Ovary (tissue), 9 donors: ENCODE results near the gene TEX2. TPM values are rescaled to one million over a fixed set of nuclear protein-coding genes. Genes with fewer than 3 reads are reported as not detected.

ENCODE experiments used
- DNase-seq, 5 donors: peaks; one replicate each; pipeline ENCODE4 v3.0.0-alpha.2; 2019 to 2020
- H3K27ac ChIP-seq, 2 donors: fragments of 200-600 bp; one replicate each; pipeline versions ENCODE4 v1.5.1 to v1.8.0; 2019 to 2022
- H3K27me3 ChIP-seq: fragments of 200-600 bp; one replicate; pipeline ENCODE4 v1.8.0; 2022
- H3K36me3 ChIP-seq: fragments of 200-600 bp; sonication (generic); one replicate; pipeline ENCODE4 v1.5.1; 2019
- H3K4me1 ChIP-seq: one replicate; pipeline ENCODE4 v1.8.1; 2013; ENCODE audit warnings: mild to moderate bottlenecking, moderate library complexity; ENCODE audit not compliant: insufficient read depth
- H3K4me3 ChIP-seq: fragments of 200-600 bp; sonication (generic); one replicate; pipeline ENCODE4 v1.5.1; 2017
- H3K9me3 ChIP-seq, 2 donors: fragments of 200-600 bp in 1 of 2; sonication (generic) in 1 of 2; one replicate each; pipeline versions ENCODE4 v1.5.1 to v1.8.1; 2013 to 2019; ENCODE audit warnings: mild to moderate bottlenecking in 1 of 2, moderate library complexity in 1 of 2
- EP300 ChIP-seq: sonication (generic); formaldehyde crosslinking; IDR thresholded peaks from one replicate; pipeline ENCODE4 v1.6.1; 2017; ENCODE audit warnings: antibody characterized with exemption
- POLR2A ChIP-seq: fragments of 450-650 bp; IDR thresholded peaks from one replicate; pipeline ENCODE4 v1.6.1; 2017; ENCODE audit warnings: antibody characterized with exemption, mild to moderate bottlenecking, moderate library complexity
- WGBS, 3 donors: extraction: QIAGEN DNeasy Blood & Tissue Kit in 1 of 3; methylation state at CpG; one replicate each; pipeline versions ENCODE4 v1.1.5 to v1.1.7; 2013 to 2017; 5-methylcytosine and 5-hydroxymethylcytosine counted together
- intact Hi-C, 4 donors: fragments of 100-400 bp; cut with DNase I; formaldehyde crosslinking; loops; one replicate each; pipeline versions ENCODE4 v1.11.0 to v1.15.1; 2022 to 2023
- polyA plus RNA-seq, 2 donors: library from polyadenylated mRNA; stranded (reverse); fragments of 200-250 nt in 1 of 2; fragments of 350-450 nt in 1 of 2; fragmentation: Illumina TruSeq in 1 of 2; extraction: RNeasy Lipid Tissue Mini Kit (QIAGEN cat#74804) in 1 of 2; gene quantifications; one replicate each; pipeline ENCODE4 v1.2.3, GENCODE V29; 2013 to 2014
- small RNA-seq: library from RNA; depleted of rRNA; stranded (forward); fragments of <200 nt; gene quantifications from one replicate; pipeline ENCODE3, GENCODE V24; 2016
- total RNA-seq, 7 donors: library from RNA; depleted of rRNA in 2 of 7; stranded (reverse); fragments of >200 nt in 2 of 7; fragmentation: NEBNext Ultra II Directional in 3 of 7; extraction: Animal tissue kit (Norgen Biotek cat#: 25700) in 3 of 7; gene quantifications; one replicate each; pipeline versions ENCODE4 v1.1.0 to v1.2.4, GENCODE V29; 2016 to 2023
- TF ChIP-seq, protein P1 (sequence below), 3 donors: fragments of 450-650 bp in 2 of 3; fragments of 200-600 bp in 1 of 3; IDR thresholded peaks; one replicate each; pipeline versions ENCODE4 v1.5.1 to v1.8.0; 2016 to 2022; ENCODE audit warnings: antibody characterized with exemption in 3 of 3, mild to moderate bottlenecking in 1 of 3
- donor health status: DM: no; HTN: no; CAD: no; lungs with moderate emphysema.
- donor health status: DM: no; HTN: no; CAD: no.
- donor health status: Bipolar disorder and iron deficiency.
- donor health status: DM: yes; HTN: yes; CAD: no.
- donor health status: DM: no; HTN: no; CAD: no.
- donor health status: DM: yes; HTN: yes; CAD: no.

TEX2 gene
- total and polyA plus RNA-seq, 9 donors = 13.9 to 36.7 (median 31.4) TPM

GRCh38 chr17:64103391-64104364 lies 159.4 kb downstream of the TEX2 start:
- H3K27me3 ChIP-seq = no peaks in the 10 kb centered on the region
- peaks cover 2% of the 10 kb centered on the region for H3K4me1 ChIP-seq
- no peak for DNase-seq
- no peaks in the 10 kb centered on the region for H3K36me3 ChIP-seq
- TF ChIP-seq EP300 (no peak), POLR2A (no peak)
- TF ChIP-seq, protein P1, sequence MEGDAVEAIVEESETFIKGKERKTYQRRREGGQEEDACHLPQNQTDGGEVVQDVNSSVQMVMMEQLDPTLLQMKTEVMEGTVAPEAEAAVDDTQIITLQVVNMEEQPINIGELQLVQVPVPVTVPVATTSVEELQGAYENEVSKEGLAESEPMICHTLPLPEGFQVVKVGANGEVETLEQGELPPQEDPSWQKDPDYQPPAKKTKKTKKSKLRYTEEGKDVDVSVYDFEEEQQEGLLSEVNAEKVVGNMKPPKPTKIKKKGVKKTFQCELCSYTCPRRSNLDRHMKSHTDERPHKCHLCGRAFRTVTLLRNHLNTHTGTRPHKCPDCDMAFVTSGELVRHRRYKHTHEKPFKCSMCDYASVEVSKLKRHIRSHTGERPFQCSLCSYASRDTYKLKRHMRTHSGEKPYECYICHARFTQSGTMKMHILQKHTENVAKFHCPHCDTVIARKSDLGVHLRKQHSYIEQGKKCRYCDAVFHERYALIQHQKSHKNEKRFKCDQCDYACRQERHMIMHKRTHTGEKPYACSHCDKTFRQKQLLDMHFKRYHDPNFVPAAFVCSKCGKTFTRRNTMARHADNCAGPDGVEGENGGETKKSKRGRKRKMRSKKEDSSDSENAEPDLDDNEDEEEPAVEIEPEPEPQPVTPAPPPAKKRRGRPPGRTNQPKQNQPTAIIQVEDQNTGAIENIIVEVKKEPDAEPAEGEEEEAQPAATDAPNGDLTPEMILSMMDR (IDR thresholded peaks at IDR 0.05) = no peak
- intact Hi-C loops = no loop called here
- 90 to 96% (median 93%) methylated on average over 5 of the region's 5 CpGs for WGBS, 3 donors
- H3K9me3 ChIP-seq = no peaks in the 10 kb centered on the region
- H3K27ac ChIP-seq = no peak overlapping the region
- no peak overlapping the region for H3K4me3 ChIP-seq

DNA sequence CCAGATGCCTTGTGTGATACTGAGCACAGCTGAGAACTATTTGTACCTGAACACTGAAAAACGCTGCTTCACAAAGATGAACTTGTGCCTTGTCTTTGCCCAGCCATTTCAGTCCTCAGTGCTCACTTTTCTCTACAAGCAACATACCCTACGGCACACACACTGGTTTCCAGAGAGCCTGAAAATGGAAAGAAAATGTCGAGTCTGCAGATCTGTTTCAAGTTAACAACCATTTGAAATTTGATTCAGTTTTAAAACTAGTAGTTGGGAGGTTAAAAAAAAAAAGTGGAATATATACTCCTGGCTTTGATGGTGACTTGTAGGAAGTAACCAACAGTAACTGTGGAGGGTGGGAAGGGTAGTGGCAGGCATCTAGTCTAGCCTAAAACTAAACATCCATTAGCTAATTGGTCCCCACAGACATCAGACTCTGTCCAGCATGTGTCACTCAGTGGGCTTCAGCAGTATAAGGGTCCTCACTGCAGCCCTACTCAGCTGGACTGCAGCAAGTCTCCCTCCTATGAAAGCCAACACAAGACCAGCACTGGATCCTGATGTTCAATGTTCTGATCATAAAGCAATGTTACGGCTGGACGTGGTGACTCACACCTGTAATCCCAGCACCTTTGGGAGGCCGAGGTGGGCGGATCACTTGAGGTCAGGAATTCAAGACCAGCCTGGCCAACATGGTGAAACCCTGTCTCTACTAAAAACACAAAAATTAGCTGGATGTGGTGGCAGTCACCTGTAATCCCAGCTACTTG lies 160.3 kb downstream of the TEX2 start:
- TF ChIP-seq EP300 = no peak
- TF ChIP-seq, protein P1 (IDR thresholded peaks at IDR 0.05) = no peak
- TF ChIP-seq POLR2A = no peak
- H3K27me3 ChIP-seq = no peaks in the 10 kb centered on the region
- H3K9me3 ChIP-seq = no peaks in the 10 kb centered on the region
- no peak overlapping the region for H3K27ac ChIP-seq
- WGBS, 3 donors = 90 to 94% (median 91%) methylated on average over 7 of the region's 7 CpGs
- H3K4me1 ChIP-seq = peaks cover 2% of the 10 kb centered on the region
- intact Hi-C loops = no loop called here
- no peak overlapping the region for H3K4me3 ChIP-seq
- DNase-seq = no peak
- no peaks in the 10 kb centered on the region for H3K36me3 ChIP-seq

GRCh38 chr17:64099543-64099942 lies 163.5 kb downstream of the TEX2 start:
- WGBS, 3 donors = 90 to 94% (median 93%) methylated on average over 6 of the region's 6 CpGs
- Histone ChIP-seq H3K4me1 (peaks cover 1% of the 10 kb centered on the region), H3K27me3 (no peaks in the 10 kb centered on the region), H3K36me3 (no peaks in the 10 kb centered on the region), H3K4me3 (no peak overlapping the region), H3K27ac (no peak overlapping the region), H3K9me3 (no peaks in the 10 kb centered on the region)
- DNase-seq = no peak
- intact Hi-C loops = no loop called here
- no peak for TF ChIP-seq EP300
- no peak for TF ChIP-seq POLR2A

Small RNAs within 50 kb of the gene (small RNA-seq; reads per million reads assigned to genes)
- 169,196 reads per million, percentile 100 among the genes with 10 or more reads in this experiment for gene SNORD104

Other genes with a start within 250 kb of the TEX2 start
- 10 to 100 TPM in 5 of 7 donors, 1 to 10 TPM in 2; 6.8 to 29.0 (median 17.4) TPM for gene ICAM2, start 242.6 kb downstream of the TEX2 start, total RNA-seq
- 10 to 100 TPM; 25.1 to 34.2 TPM for gene ICAM2, start 242.6 kb downstream of the TEX2 start, polyA plus RNA-seq
- 10 to 100 TPM; 19.6 to 73.4 (median 34.8) TPM for gene ERN1, start 133.1 kb downstream of the TEX2 start, total RNA-seq
- gene ERN1, start 133.1 kb downstream of the TEX2 start, polyA plus RNA-seq = 10 to 100 TPM in 1 of 2 donors, 1 to 10 TPM in 1; 8.1 to 12.9 TPM
- gene PECAM1, start 127.6 kb upstream of the TEX2 start, total RNA-seq = 10 to 100 TPM; 11.9 to 78.0 (median 19.9) TPM
- gene PECAM1, start 127.6 kb upstream of the TEX2 start, polyA plus RNA-seq = 100 to 1,000 TPM in 1 of 2 donors, 10 to 100 TPM in 1; 17.4 to 190 TPM
- 10 to 100 TPM in 1 of 7 donors, 1 to 10 TPM in 6; 2.3 to 16.4 (median 6.8) TPM for gene MILR1, start 185.9 kb upstream of the TEX2 start, total RNA-seq
- gene MILR1, start 185.9 kb upstream of the TEX2 start, polyA plus RNA-seq = 10 to 100 TPM in 1 of 2 donors, 1 to 10 TPM in 1; 2.0 to 13.1 TPM
- gene POLG2, start 233.8 kb upstream of the TEX2 start, total RNA-seq = 10 to 100 TPM; 13.6 to 21.3 (median 17.6) TPM
- 10 to 100 TPM in 1 of 2 donors, 1 to 10 TPM in 1; 8.7 to 13.3 TPM for gene POLG2, start 233.8 kb upstream of the TEX2 start, polyA plus RNA-seq
- gene DDX5, start 243.0 kb upstream of the TEX2 start, total RNA-seq = 100 to 1,000 TPM; 438 to 750 (median 559) TPM
- 100 to 1,000 TPM; 372 to 633 TPM for gene DDX5, start 243.0 kb upstream of the TEX2 start, polyA plus RNA-seq
- gene CEP95, start 243.7 kb upstream of the TEX2 start, total RNA-seq = 10 to 100 TPM; 50.8 to 87.2 (median 65.6) TPM
- gene CEP95, start 243.7 kb upstream of the TEX2 start, polyA plus RNA-seq = 10 to 100 TPM; 44.5 to 45.8 TPM